Stimulated activated memory B cell treated with anti-CD40 and anti-IgM and Interleukin-4, amounts not matched to agents 10 μg/mL and 1 μg/mL and 100 μg/mL, for 72 hours (primary cell): ENCODE data around the gene MINPP1.
"Not testable (repeated sequence)": the region's sequence is repeated elsewhere in the genome, so short reads cannot be mapped to it uniquely, and the experiment has no call there.

Source experiments
- ATAC-seq: fragments of 150-1000 bp; cut with Tn5 transposase; 2 replicates; pipeline ENCODE4 v1.10.0; 2021
- H3K27ac Mint-ChIP-seq: one replicate; pipeline ENCODE4 v1.8.0; 2022; ENCODE audit warnings: mild to moderate bottlenecking, mixed read lengths
- H3K27me3 Mint-ChIP-seq: one replicate; pipeline ENCODE4 v1.8.0; 2022; ENCODE audit warnings: mixed read lengths
- H3K36me3 Mint-ChIP-seq: one replicate; pipeline ENCODE4 v1.8.0; 2022; ENCODE audit warnings: mixed read lengths
- H3K4me1 Mint-ChIP-seq: one replicate; pipeline ENCODE4 v1.8.0; 2022; ENCODE audit warnings: mixed read lengths
- H3K4me3 Mint-ChIP-seq: one replicate; pipeline ENCODE4 v1.8.0; 2022; ENCODE audit warnings: mild to moderate bottlenecking, moderate library complexity, mixed read lengths
- H3K9me3 Mint-ChIP-seq: one replicate; pipeline ENCODE4 v1.8.0; 2022; ENCODE audit warnings: mixed read lengths

The MINPP1 gene

DNA sequence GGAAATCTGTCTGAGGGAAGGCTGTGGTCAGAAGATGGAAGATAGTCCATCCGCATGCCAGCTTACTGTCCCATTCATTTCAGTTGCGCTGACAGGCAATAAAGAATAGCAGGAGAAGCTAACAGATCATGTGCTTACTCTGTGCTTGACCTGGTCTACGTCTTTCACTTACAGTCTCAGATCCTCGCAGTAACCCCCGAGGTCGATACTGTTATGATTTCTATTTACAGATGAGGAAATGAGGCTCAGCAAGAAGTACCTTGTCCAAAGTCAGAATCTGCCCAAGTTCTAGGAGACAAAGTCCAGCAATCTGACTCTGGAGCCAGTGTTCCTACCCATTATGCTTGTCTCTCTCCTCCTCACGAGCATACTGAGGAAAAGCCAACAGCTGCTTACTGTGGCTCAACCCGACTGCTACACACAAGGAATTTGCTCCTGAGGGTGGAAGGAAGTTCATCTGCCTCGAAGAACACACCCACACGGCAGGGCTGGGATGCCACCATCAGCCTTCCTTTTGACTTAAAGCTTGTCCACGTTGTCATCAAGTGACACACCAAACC, 74.2 kb downstream of the MINPP1 start:
- Mint-ChIP-seq H3K9me3 (no peaks in the 10 kb centered on the region), H3K4me3 (no peak overlapping the region), H3K36me3 (no peaks in the 10 kb centered on the region), H3K4me1 (no peaks in the 10 kb centered on the region), H3K27ac (no peak overlapping the region), H3K27me3 (peaks cover 37% of the 10 kb centered on the region)
- peak; percentile 43 for ATAC-seq

DNA sequence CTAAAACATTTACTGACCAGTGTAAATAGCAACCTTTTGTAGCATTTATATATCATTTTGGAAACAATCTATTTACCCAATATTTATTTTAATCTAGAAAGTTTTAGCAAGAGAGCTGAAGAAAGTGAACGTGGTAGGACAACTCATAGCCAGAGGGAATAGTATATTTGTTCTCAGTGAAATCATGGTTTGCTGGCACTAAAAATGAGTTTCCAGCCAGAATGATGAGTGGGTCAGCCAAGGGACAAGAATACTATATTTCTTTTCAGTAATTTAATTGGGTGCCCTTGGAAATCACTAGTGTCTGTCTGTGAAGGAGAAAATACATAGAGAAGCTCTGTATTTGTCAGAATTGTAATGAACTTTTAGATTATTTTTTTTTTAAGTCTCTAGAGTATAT, 74.9 kb downstream of the MINPP1 start:
- Mint-ChIP-seq H3K27me3 (peaks cover 37% of the 10 kb centered on the region), H3K4me3 (no peak overlapping the region), H3K27ac (no peak overlapping the region), H3K9me3 (no peaks in the 10 kb centered on the region), H3K4me1 (no peaks in the 10 kb centered on the region), H3K36me3 (no peaks in the 10 kb centered on the region)
- ATAC-seq = no peak

DNA sequence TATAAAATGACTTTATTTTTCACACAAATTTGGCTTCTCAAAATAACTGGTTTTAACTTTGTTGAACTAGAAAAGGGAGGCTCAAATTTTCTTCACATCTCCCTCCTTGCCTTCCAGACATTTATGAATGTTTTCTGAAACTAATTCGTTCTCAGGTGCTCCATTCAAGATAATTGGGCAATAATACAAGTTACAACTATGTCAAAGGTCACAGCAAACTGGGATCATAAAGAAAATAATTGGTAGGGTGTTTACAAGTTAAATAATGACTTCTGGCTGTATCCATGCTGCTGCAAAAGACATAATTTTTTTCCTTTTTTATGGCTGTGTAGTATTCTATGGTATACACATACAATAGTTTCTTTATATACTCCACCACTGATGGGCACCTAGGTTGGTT, 75.3 kb downstream of the MINPP1 start:
- no peaks in the 10 kb centered on the region for H3K9me3 Mint-ChIP-seq
- no peaks in the 10 kb centered on the region for H3K4me1 Mint-ChIP-seq
- ATAC-seq = no peak
- no peak overlapping the region for H3K27ac Mint-ChIP-seq
- H3K36me3 Mint-ChIP-seq = no peaks in the 10 kb centered on the region
- no peak overlapping the region for H3K4me3 Mint-ChIP-seq
- H3K27me3 Mint-ChIP-seq = peaks cover 37% of the 10 kb centered on the region

- Mint-ChIP-seq H3K9me3 (no peaks in the 10 kb centered on the region), H3K27me3 (no peaks in the 10 kb centered on the region), H3K27ac (no peak overlapping the region), H3K4me3 (no peak overlapping the region), H3K4me1 (no peaks in the 10 kb centered on the region), H3K36me3 (no peaks in the 10 kb centered on the region)
- ATAC-seq = no peak
Observed at GRCh38 chr10:87585565-87586514, 81.1 kb downstream of the MINPP1 start.

DNA sequence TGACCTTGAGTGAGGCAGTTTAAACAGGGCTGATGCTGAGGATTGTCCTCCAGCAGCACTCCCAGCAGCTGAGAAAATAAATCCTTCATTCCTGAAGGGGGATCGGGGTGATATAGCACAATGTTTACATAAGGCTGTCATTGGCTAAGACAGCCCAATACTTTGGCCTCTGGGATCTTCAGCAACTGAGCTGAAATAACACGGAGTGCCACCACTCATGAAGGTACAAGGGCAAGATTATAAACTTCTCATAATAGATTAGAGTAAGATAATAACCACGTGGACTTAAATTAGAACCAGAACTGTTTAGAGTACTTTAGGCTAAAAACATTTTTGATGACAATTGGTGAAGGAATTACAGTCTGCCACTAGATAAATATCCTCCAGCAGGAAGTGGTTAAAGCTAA, 85.0 kb downstream of the MINPP1 start:
- Mint-ChIP-seq H3K9me3 (peaks cover 2% of the 10 kb centered on the region), H3K4me3 (no peak overlapping the region), H3K36me3 (no peaks in the 10 kb centered on the region), H3K27me3 (no peaks in the 10 kb centered on the region), H3K4me1 (no peaks in the 10 kb centered on the region), H3K27ac (no peak overlapping the region)
- ATAC-seq = no peak

GRCh38 chr10:87590705-87591588, 86.3 kb downstream of the MINPP1 start:
- H3K36me3 Mint-ChIP-seq = no peaks in the 10 kb centered on the region
- peaks cover 2% of the 10 kb centered on the region for H3K9me3 Mint-ChIP-seq
- no peaks in the 10 kb centered on the region for H3K27me3 Mint-ChIP-seq
- H3K27ac Mint-ChIP-seq = no peak overlapping the region
- H3K4me3 Mint-ChIP-seq = no peak overlapping the region
- no peak for ATAC-seq
- peaks cover under 1% of the 10 kb centered on the region for H3K4me1 Mint-ChIP-seq

DNA sequence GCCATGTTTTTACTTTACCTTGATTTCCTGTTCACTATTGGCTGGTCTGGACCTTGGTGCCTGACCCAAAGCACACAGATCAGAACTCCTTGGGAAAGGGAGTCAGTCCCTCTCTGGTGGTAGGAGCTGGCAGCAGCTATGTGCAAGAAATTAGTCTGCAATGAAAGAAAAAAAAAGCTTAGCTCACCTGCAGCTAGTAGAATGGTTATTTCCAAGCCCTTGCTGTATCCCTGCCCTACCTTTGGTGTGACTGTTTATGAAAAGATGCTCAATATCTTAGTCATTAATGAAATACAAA, 86.8 kb downstream of the MINPP1 start:
- no peak for ATAC-seq
- peaks cover 2% of the 10 kb centered on the region for H3K9me3 Mint-ChIP-seq
- H3K4me1 Mint-ChIP-seq = peaks cover 6% of the 10 kb centered on the region
- H3K4me3 Mint-ChIP-seq = no peak overlapping the region
- no peaks in the 10 kb centered on the region for H3K36me3 Mint-ChIP-seq
- H3K27me3 Mint-ChIP-seq = no peaks in the 10 kb centered on the region
- no peak overlapping the region for H3K27ac Mint-ChIP-seq

- not testable (repeated sequence) for ATAC-seq, H3K9me3 Mint-ChIP-seq, H3K4me3 Mint-ChIP-seq, H3K27me3 Mint-ChIP-seq, H3K36me3 Mint-ChIP-seq, H3K27ac Mint-ChIP-seq
- H3K4me1 Mint-ChIP-seq = peaks cover 14% of the 10 kb centered on the region
Observed at GRCh38 chr10:87592920-87593319, 88.2 kb downstream of the MINPP1 start.

DNA sequence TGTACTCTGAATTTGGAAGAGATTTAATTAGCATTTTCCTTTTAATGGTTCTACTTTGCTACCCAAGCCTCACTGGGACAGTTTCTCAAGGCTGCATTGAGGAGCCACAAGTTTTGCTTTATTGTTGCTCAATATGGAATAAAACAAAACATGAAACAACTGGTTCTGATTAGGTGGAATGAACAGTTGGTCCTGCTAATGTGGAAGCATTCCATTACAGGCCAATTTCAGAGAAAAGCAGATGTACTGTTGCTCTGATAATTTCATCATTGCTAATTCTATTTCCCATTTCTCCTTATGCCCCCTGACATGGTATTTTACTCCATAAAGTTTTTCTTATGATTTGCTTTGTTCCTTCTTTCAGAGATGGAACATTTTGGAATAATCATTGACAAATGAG, 89.0 kb downstream of the MINPP1 start:
- H3K4me1 Mint-ChIP-seq = peaks cover 14% of the 10 kb centered on the region
- no peak for ATAC-seq
- H3K4me3 Mint-ChIP-seq = no peak overlapping the region
- H3K36me3 Mint-ChIP-seq = no peaks in the 10 kb centered on the region
- H3K27me3 Mint-ChIP-seq = no peaks in the 10 kb centered on the region
- no peak overlapping the region for H3K27ac Mint-ChIP-seq
- peaks cover 2% of the 10 kb centered on the region for H3K9me3 Mint-ChIP-seq

DNA sequence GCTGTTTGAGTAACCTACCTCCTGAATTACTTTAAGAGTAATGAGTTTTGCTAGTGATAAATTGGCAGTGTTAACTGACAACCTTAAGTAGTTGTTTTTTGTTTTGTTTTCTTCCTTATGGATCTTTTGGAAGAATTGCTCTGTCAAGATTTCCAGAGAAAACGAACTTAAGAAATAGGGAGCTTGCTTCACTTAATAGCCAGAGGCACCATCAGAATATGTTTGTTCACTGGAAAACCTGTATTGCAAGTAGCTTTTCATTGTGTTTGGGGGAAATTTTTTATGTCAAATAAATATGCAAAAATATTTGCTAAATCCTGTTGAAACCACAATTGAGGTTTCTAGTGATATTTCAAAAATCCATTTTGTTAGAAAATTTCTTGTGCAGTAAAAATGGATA, 89.5 kb downstream of the MINPP1 start:
- no peak for ATAC-seq
- no peaks in the 10 kb centered on the region for H3K36me3 Mint-ChIP-seq
- peaks cover 14% of the 10 kb centered on the region for H3K4me1 Mint-ChIP-seq
- H3K4me3 Mint-ChIP-seq = no peak overlapping the region
- H3K27me3 Mint-ChIP-seq = no peaks in the 10 kb centered on the region
- peaks cover 2% of the 10 kb centered on the region for H3K9me3 Mint-ChIP-seq
- H3K27ac Mint-ChIP-seq = no peak overlapping the region

GRCh38 chr10:87594864-87595263, 90.2 kb downstream of the MINPP1 start:
- H3K9me3 Mint-ChIP-seq = peaks cover 2% of the 10 kb centered on the region
- H3K36me3 Mint-ChIP-seq = no peaks in the 10 kb centered on the region
- H3K27me3 Mint-ChIP-seq = no peaks in the 10 kb centered on the region
- H3K27ac Mint-ChIP-seq = no peak overlapping the region
- H3K4me1 Mint-ChIP-seq = peaks cover 14% of the 10 kb centered on the region
- H3K4me3 Mint-ChIP-seq = no peak overlapping the region
- ATAC-seq = no peak

GRCh38 chr10:87596351-87596750, 91.7 kb downstream of the MINPP1 start:
- peaks cover 2% of the 10 kb centered on the region for H3K9me3 Mint-ChIP-seq
- peak; percentile 86 for ATAC-seq
- peaks cover 14% of the 10 kb centered on the region for H3K4me1 Mint-ChIP-seq
- no peak overlapping the region for H3K4me3 Mint-ChIP-seq
- peak overlapping the region; percentile 68 for H3K27ac Mint-ChIP-seq
- H3K27me3 Mint-ChIP-seq = no peaks in the 10 kb centered on the region
- no peaks in the 10 kb centered on the region for H3K36me3 Mint-ChIP-seq

- H3K4me1 Mint-ChIP-seq = peaks cover 14% of the 10 kb centered on the region
- H3K27me3 Mint-ChIP-seq = no peaks in the 10 kb centered on the region
- H3K27ac Mint-ChIP-seq = no peak overlapping the region
- H3K36me3 Mint-ChIP-seq = no peaks in the 10 kb centered on the region
- no peak overlapping the region for H3K4me3 Mint-ChIP-seq
- ATAC-seq = no peak
- H3K9me3 Mint-ChIP-seq = no peaks in the 10 kb centered on the region
Observed at GRCh38 chr10:87598700-87599099, 94.0 kb downstream of the MINPP1 start.

- peaks cover 14% of the 10 kb centered on the region for H3K4me1 Mint-ChIP-seq
- H3K36me3 Mint-ChIP-seq = no peaks in the 10 kb centered on the region
- H3K27me3 Mint-ChIP-seq = no peaks in the 10 kb centered on the region
- no peak for ATAC-seq
- H3K4me3 Mint-ChIP-seq = no peak overlapping the region
- H3K9me3 Mint-ChIP-seq = no peaks in the 10 kb centered on the region
- no peak overlapping the region for H3K27ac Mint-ChIP-seq
Observed at GRCh38 chr10:87600581-87600980, 95.9 kb downstream of the MINPP1 start.
